ENCODE data around the gene ESR1.
"Not testable (repeated sequence)": the region's sequence is repeated elsewhere in the genome, so short reads cannot be mapped to it uniquely, and the experiment has no call there.

Gene ESR1

GRCh38 chr6:151813858-151814257, 6.4 kb downstream of the ESR1 start:
- no peak for DNase-seq (ENCODE audit: low spot score)

- no peak for DNase-seq (ENCODE audit: low spot score)
Measured at GRCh38 chr6:151814614-151815013, 7.1 kb downstream of the ESR1 start.

GRCh38 chr6:151822252-151823111, 15.0 kb downstream of the ESR1 start:
- DNase-seq (ENCODE audit: low spot score): no peak

- DNase-seq (ENCODE audit: low spot score): no peak
Measured at GRCh38 chr6:151826517-151827142, 19.1 kb downstream of the ESR1 start.

- no peak for DNase-seq (ENCODE audit: low spot score)
Measured at GRCh38 chr6:151832710-151833109, 25.2 kb downstream of the ESR1 start.

GRCh38 chr6:151835396-151835795, 27.9 kb downstream of the ESR1 start:
- no peak for DNase-seq (ENCODE audit: low spot score)

- no peak for DNase-seq (ENCODE audit: low spot score)
Measured at GRCh38 chr6:151837223-151837622, 29.7 kb downstream of the ESR1 start.

GRCh38 chr6:151842816-151843215, 35.3 kb downstream of the ESR1 start:
- DNase-seq (ENCODE audit: low spot score): no peak

- DNase-seq (ENCODE audit: low spot score): peak; percentile 32
Measured at GRCh38 chr6:151847064-151847463, 39.6 kb downstream of the ESR1 start.

- no peak for DNase-seq (ENCODE audit: low spot score)
Measured at GRCh38 chr6:151850479-151851003, 43.1 kb downstream of the ESR1 start.

GRCh38 chr6:151858294-151858693, 50.8 kb downstream of the ESR1 start:
- DNase-seq (ENCODE audit: low spot score): no peak

GRCh38 chr6:151862461-151862860, 55.0 kb downstream of the ESR1 start:
- no peak for DNase-seq (ENCODE audit: low spot score)

GRCh38 chr6:151867361-151867869, 59.9 kb downstream of the ESR1 start:
- not testable (repeated sequence) for DNase-seq (ENCODE audit: low spot score)

GRCh38 chr6:151869345-151869744, 61.9 kb downstream of the ESR1 start:
- no peak for DNase-seq (ENCODE audit: low spot score)

- DNase-seq (ENCODE audit: low spot score): no peak
Measured at GRCh38 chr6:151869787-151870186, 62.3 kb downstream of the ESR1 start.

GRCh38 chr6:151870375-151870774, 62.9 kb downstream of the ESR1 start:
- DNase-seq (ENCODE audit: low spot score): no peak

GRCh38 chr6:151875524-151875923, 68.0 kb downstream of the ESR1 start:
- DNase-seq (ENCODE audit: low spot score): no peak

- DNase-seq (ENCODE audit: low spot score): no peak
Measured at GRCh38 chr6:151876122-151876521, 68.6 kb downstream of the ESR1 start.

GRCh38 chr6:151877458-151877857, 70.0 kb downstream of the ESR1 start:
- no peak for DNase-seq (ENCODE audit: low spot score)

GRCh38 chr6:151881231-151881630, 73.7 kb downstream of the ESR1 start:
- no peak for DNase-seq (ENCODE audit: low spot score)

GRCh38 chr6:151882206-151882605, 74.7 kb downstream of the ESR1 start:
- DNase-seq (ENCODE audit: low spot score): no peak

- DNase-seq (ENCODE audit: low spot score): no peak
Measured at GRCh38 chr6:151885234-151885633, 77.8 kb downstream of the ESR1 start.

- no peak for DNase-seq (ENCODE audit: low spot score)
Measured at GRCh38 chr6:151891524-151891923, 84.0 kb downstream of the ESR1 start.
